Fibroblast of mammary gland (primary cell): ENCODE data around the gene RAB20.

ENCODE experiments used
- DNase-seq: peaks from one replicate; pipeline ENCODE4 v3.0.0-alpha.2; 2010; ENCODE audit warnings: low read depth
- H3K4me3 ChIP-seq: 2 replicates; pipeline ENCODE4 v1.5.1; 2011; ENCODE audit warnings: low read depth, mild to moderate bottlenecking, low read length, moderate library complexity; ENCODE audit not compliant: control insufficient read depth
- CTCF ChIP-seq: conservative IDR thresholded peaks from 2 replicates; pipeline ENCODE4 v1.5.1; 2011; ENCODE audit warnings: low read depth, low read length, inconsistent platforms; ENCODE audit not compliant: control insufficient read depth, insufficient read depth

The RAB20 gene

GRCh38 chr13:110475117-110475516, 86.4 kb downstream of the RAB20 start:
- H3K4me3 ChIP-seq = no peak overlapping the region
- no peak for DNase-seq
- TF ChIP-seq CTCF = no peak

GRCh38 chr13:110474713-110475112, 86.8 kb downstream of the RAB20 start:
- no peak overlapping the region for H3K4me3 ChIP-seq
- DNase-seq = no peak
- no peak for TF ChIP-seq CTCF
